Esophagus muscularis mucosa (tissue), 3 donors: Measurements from ENCODE around the gene FBN1.

ENCODE experiments used
- CTCF ChIP-seq, 3 experiments: fragments of 200-600 bp in 2 of 3; fragments of 450-650 bp in 1 of 3; sonication (generic) in 2 of 3; IDR thresholded peaks; one replicate each; pipeline ENCODE4 v1.5.1; 2017 to 2019; ENCODE audit warnings: antibody characterized with exemption in 3 of 3, mild to moderate bottlenecking in 2 of 3, moderate library complexity in 1 of 3
- EP300 ChIP-seq: sonication (generic); formaldehyde crosslinking; IDR thresholded peaks from one replicate; pipeline ENCODE4 v1.6.1; 2017; ENCODE audit warnings: antibody characterized with exemption

GRCh38 chr15:48470096-48470495 lies 175.4 kb downstream of the FBN1 start:
- no peak for TF ChIP-seq CTCF (IDR thresholded peaks at IDR 0.05)
- TF ChIP-seq EP300: no peak
